Ishikawa (cell line): ENCODE measurements around the gene LMF1.

Source experiments
- CEBPB ChIP-seq: IDR thresholded peaks from 2 replicates; pipeline ENCODE4 v1.6.1; 2012
- CREB1 ChIP-seq: IDR thresholded peaks from 2 replicates; pipeline ENCODE4 v1.6.1; 2012; ENCODE audit warnings: low read depth
- EGR1 ChIP-seq: IDR thresholded peaks from 2 replicates; pipeline ENCODE4 v1.6.1; 2012
- EP300 ChIP-seq: IDR thresholded peaks from 2 replicates; pipeline ENCODE4 v1.6.1; 2012; ENCODE audit warnings: borderline replicate concordance
- FOXM1 ChIP-seq: IDR thresholded peaks from 2 replicates; pipeline ENCODE4 v1.6.1; 2012; ENCODE audit warnings: low read depth, borderline replicate concordance
- NFIC ChIP-seq: IDR thresholded peaks from 2 replicates; pipeline ENCODE4 v1.6.1; 2012
- RAD21 ChIP-seq: IDR thresholded peaks from 2 replicates; pipeline ENCODE4 v1.6.1; 2012; ENCODE audit warnings: low read depth
- TAF1 ChIP-seq: IDR thresholded peaks from 2 replicates; pipeline ENCODE4 v1.6.1; 2012; ENCODE audit warnings: low read depth, mild to moderate bottlenecking
- TCF12 ChIP-seq: IDR thresholded peaks from 2 replicates; pipeline ENCODE4 v1.6.1; 2012; ENCODE audit warnings: low read depth
- TEAD4 ChIP-seq: IDR thresholded peaks from 2 replicates; pipeline ENCODE4 v1.6.1; 2012
- YY1 ChIP-seq: IDR thresholded peaks from 2 replicates; pipeline ENCODE4 v1.6.1; 2012; ENCODE audit warnings: low read depth
- ZBTB7A ChIP-seq: IDR thresholded peaks from 2 replicates; pipeline ENCODE4 v1.6.1; 2012; ENCODE audit warnings: low read depth
- TF ChIP-seq, protein P1 (sequence below): IDR thresholded peaks from 2 replicates; pipeline ENCODE4 v1.6.1; 2012
- TF ChIP-seq, protein P2 (sequence below): IDR thresholded peaks from 2 replicates; pipeline ENCODE4 v1.6.1; 2012; ENCODE audit warnings: low read depth, mild to moderate bottlenecking
- TF ChIP-seq, protein P3 (sequence below): IDR thresholded peaks from 2 replicates; pipeline ENCODE4 v1.6.1; 2012

Gene LMF1

DNA sequence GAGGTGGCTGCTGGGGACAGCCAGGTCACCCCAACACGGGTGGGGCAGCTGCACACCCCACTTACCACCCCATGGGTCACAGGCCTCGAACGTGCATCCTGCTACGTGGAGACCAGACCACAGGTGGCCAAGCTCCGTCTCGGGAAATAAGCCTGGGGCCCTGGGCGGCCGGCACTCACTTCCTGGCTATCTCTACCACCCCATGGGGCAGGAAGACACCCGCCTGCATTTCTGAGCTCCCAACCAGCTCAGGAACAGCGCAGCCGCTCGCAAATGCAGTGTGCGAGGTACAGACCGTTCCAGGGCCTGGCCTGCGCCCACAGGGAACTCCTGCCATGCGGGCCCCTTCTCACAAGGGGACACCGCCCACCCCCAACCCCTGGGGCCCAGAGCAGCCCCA, 165.3 kb downstream of the LMF1 start:
- TF ChIP-seq, protein P1, sequence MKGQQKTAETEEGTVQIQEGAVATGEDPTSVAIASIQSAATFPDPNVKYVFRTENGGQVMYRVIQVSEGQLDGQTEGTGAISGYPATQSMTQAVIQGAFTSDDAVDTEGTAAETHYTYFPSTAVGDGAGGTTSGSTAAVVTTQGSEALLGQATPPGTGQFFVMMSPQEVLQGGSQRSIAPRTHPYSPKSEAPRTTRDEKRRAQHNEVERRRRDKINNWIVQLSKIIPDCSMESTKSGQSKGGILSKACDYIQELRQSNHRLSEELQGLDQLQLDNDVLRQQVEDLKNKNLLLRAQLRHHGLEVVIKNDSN = no peak
- TF ChIP-seq YY1 (no peak), CREB1 (no peak)

DNA sequence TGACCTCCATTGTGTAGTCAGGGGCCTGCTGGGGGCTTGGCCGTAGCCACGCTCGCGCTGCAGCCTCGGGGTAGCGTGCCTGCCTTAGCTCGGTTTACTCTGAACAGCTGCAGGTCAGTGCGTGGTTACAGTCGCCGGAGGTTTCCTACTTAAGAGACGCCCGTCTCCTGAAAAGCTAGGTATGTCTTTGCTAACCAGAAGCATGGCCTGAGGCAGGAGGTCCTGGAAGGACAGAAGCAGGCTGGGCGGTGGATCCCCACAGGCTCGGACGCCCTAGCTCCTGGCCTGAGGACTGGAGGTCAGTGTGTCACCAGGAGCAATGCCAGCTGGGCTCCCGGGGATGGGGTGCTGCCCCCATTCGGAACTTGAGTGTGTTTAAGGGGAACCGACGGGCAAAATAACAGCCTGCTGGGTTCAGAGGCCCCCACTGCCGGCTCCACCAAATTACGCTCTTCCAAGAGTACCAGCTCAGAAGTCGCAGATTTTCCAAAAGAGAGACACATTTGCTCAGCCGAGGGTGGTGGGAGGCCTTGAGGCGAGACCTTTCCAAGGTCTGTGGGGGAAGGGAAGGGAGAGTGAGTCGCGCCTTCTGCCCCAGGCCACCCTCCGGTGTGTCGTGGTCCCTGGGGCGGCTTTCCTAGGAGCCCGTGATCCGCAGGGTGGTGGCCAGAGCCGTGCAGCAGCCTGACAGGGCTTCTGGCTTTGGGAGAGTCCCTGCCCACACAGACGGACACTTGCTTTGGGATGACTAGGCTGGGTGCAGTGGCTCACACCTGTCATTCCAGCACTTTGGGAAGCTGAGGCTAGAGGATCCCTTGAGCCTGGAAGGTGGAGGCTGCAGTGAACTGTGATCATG, 166.4 kb downstream of the LMF1 start:
- TF ChIP-seq EP300 (no peak), CREB1 (no peak), YY1 (no peak), FOXM1 (no peak), ZBTB7A (no peak), TEAD4 (no peak)
- TF ChIP-seq, protein P2, sequence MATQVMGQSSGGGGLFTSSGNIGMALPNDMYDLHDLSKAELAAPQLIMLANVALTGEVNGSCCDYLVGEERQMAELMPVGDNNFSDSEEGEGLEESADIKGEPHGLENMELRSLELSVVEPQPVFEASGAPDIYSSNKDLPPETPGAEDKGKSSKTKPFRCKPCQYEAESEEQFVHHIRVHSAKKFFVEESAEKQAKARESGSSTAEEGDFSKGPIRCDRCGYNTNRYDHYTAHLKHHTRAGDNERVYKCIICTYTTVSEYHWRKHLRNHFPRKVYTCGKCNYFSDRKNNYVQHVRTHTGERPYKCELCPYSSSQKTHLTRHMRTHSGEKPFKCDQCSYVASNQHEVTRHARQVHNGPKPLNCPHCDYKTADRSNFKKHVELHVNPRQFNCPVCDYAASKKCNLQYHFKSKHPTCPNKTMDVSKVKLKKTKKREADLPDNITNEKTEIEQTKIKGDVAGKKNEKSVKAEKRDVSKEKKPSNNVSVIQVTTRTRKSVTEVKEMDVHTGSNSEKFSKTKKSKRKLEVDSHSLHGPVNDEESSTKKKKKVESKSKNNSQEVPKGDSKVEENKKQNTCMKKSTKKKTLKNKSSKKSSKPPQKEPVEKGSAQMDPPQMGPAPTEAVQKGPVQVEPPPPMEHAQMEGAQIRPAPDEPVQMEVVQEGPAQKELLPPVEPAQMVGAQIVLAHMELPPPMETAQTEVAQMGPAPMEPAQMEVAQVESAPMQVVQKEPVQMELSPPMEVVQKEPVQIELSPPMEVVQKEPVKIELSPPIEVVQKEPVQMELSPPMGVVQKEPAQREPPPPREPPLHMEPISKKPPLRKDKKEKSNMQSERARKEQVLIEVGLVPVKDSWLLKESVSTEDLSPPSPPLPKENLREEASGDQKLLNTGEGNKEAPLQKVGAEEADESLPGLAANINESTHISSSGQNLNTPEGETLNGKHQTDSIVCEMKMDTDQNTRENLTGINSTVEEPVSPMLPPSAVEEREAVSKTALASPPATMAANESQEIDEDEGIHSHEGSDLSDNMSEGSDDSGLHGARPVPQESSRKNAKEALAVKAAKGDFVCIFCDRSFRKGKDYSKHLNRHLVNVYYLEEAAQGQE = no peak
- TF ChIP-seq, protein P1 = no peak

DNA sequence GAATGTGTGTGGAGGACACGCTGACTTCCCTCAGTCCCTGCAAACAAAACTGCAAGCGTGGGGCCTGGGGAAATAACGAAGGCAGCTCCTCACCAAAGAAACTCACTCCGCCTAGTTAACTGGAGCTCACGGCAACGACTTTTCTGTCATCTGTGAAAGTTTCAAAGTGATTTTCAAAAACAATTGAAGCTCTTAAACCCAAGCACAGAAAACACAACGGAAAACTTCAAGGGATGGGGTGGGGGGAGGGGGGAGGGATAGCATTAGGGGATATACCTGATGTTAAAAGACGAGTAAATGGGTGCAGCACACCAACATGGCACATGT, 167.1 kb downstream of the LMF1 start:
- TF ChIP-seq CEBPB (no peak), TCF12 (no peak), RAD21 (no peak), TEAD4 (no peak), NFIC (no peak), ZBTB7A (no peak), FOXM1 (no peak), TAF1 (no peak), YY1 (no peak), EGR1 (no peak), EP300 (no peak), CREB1 (no peak)
- TF ChIP-seq, protein P3, sequence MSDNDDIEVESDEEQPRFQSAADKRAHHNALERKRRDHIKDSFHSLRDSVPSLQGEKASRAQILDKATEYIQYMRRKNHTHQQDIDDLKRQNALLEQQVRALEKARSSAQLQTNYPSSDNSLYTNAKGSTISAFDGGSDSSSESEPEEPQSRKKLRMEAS = no peak
- TF ChIP-seq, protein P1 = no peak
- TF ChIP-seq, protein P2 = no peak
